GM12892 (cell line): Measurements from ENCODE around the gene SHROOM2.

Experiments
- POLR2A ChIP-seq: IDR thresholded peaks from 2 replicates; pipeline ENCODE4 v1.6.1; 2011; ENCODE audit warnings: low read depth, low read length, control low read depth
- TAF1 ChIP-seq: IDR thresholded peaks from 2 replicates; pipeline ENCODE4 v1.6.1; 2011; ENCODE audit warnings: low read depth, mild to moderate bottlenecking, control low read depth, low read length, borderline replicate concordance

- TF ChIP-seq POLR2A (no peak), TAF1 (no peak)
Observed at GRCh38 chrX:9995855-9996339, 209.7 kb downstream of the SHROOM2 start.
